Mononuclear cell (primary cell): ENCODE data around the gene MITD1. TPM values are rescaled to one million over a fixed set of nuclear protein-coding genes. Genes with fewer than 3 reads are reported as not detected.
"Not testable (repeated sequence)": the region's sequence is repeated elsewhere in the genome, so short reads cannot be mapped to it uniquely, and the experiment has no call there.

Source experiments
- H3K27me3 ChIP-seq: 2 replicates; pipeline ENCODE4 v1.6.0; 2011; ENCODE audit warnings: low read length, control low read depth; ENCODE audit not compliant: insufficient read depth
- H3K4me1 ChIP-seq: 2 replicates; pipeline ENCODE4 v1.5.1; 2011; ENCODE audit warnings: mild to moderate bottlenecking, low read length, control low read depth; ENCODE audit not compliant: insufficient read depth
- H3K4me3 ChIP-seq: 2 replicates; pipeline ENCODE4 v1.5.1; 2011; ENCODE audit warnings: mild to moderate bottlenecking, low read length, moderate library complexity
- H3K9me3 ChIP-seq: 2 replicates; pipeline ENCODE4 v1.5.1; 2011; ENCODE audit warnings: low read depth, mild to moderate bottlenecking, control low read depth, low read length
- total RNA-seq: library from RNA; depleted of rRNA; stranded (reverse); fragments of >200 nt; gene quantifications from one replicate; pipeline ENCODE4 v1.2.3, GENCODE V29; 2012

The MITD1 gene
- total RNA-seq, 1 donor, result 16.2 TPM

DNA sequence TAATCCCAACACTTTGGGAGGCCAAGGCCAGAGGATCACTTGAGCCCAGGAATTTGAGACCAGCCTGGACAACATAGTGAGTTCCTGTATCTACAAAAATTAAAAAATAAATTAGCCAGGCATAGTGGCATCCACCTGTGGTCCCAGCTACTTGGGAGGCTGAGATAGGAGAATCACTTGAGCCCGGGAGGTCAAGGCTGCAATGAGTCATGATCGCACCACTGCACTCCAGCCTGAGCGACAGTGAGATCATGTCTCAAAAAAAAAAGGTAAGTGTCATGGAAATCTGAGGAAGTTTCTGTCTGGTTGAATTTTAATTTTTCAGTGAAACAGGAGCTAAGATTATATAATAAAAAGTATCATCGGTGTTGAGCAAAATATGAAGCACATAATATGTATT is 41.9 kb downstream of the MITD1 start:
- Histone ChIP-seq H3K27me3 (peaks cover 3% of the 10 kb centered on the region), H3K9me3 (no peaks in the 10 kb centered on the region)

GRCh38 chr2:99135044-99135556 is 45.8 kb downstream of the MITD1 start:
- not testable (repeated sequence) for H3K4me1 ChIP-seq, H3K9me3 ChIP-seq, H3K4me3 ChIP-seq, H3K27me3 ChIP-seq

More for the DNA sequence above, 41.9 kb downstream of the MITD1 start:
- Histone ChIP-seq H3K4me3 (no peak overlapping the region), H3K4me1 (peaks cover 16% of the 10 kb centered on the region)

DNA sequence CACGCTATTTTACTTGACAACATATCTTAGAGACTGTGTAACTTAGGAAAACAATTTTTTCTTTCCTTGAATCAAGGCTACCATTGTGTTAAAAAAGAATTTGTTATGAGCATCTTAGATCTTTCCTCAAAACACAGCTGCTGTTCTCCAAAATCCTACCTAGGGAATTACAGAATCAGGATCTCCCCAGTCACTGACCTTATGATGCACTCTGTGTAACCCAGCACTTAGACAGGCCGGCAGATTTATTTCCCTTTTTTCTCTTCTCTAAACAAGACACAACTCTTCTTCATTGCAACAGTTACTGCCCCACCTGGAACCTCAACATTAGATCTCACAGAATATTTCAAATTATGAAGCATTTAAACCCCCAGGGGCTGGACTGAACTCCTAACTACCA is 52.9 kb downstream of the MITD1 start:
- H3K27me3 ChIP-seq, result no peaks in the 10 kb centered on the region
- H3K4me1 ChIP-seq, result no peaks in the 10 kb centered on the region
- no peak overlapping the region for H3K4me3 ChIP-seq
- no peaks in the 10 kb centered on the region for H3K9me3 ChIP-seq

Other genes starting within 250 kb of the MITD1 start
- 1.6 TPM for gene CRACDL, start 244.8 kb downstream of the MITD1 start, total RNA-seq
- gene C2orf15, start 39.4 kb downstream of the MITD1 start, total RNA-seq, result 0.21 TPM
- gene TSGA10, start 26.1 kb downstream of the MITD1 start, total RNA-seq, result 14.7 TPM
- gene LIPT1, start 26.1 kb downstream of the MITD1 start, total RNA-seq, result 16.4 TPM
- gene MRPL30, start 126 bp upstream of the MITD1 start, total RNA-seq, result 21.5 TPM
- gene LYG2, start 74.6 kb upstream of the MITD1 start, total RNA-seq, result not detected
- 0.52 TPM for gene LYG1, start 120.1 kb upstream of the MITD1 start, total RNA-seq
- gene TXNDC9, start 155.3 kb upstream of the MITD1 start, total RNA-seq, result 18.9 TPM
- gene EIF5B, start 156.3 kb upstream of the MITD1 start, total RNA-seq, result 24.6 TPM